OCI-M1 (cell line): ENCODE results near the gene C1orf159.

Experiments
- DNase-seq: peaks from one replicate; lab custom pipeline; 2025; lab: John Stamatoyannopoulos, UW

Gene C1orf159

DNA sequence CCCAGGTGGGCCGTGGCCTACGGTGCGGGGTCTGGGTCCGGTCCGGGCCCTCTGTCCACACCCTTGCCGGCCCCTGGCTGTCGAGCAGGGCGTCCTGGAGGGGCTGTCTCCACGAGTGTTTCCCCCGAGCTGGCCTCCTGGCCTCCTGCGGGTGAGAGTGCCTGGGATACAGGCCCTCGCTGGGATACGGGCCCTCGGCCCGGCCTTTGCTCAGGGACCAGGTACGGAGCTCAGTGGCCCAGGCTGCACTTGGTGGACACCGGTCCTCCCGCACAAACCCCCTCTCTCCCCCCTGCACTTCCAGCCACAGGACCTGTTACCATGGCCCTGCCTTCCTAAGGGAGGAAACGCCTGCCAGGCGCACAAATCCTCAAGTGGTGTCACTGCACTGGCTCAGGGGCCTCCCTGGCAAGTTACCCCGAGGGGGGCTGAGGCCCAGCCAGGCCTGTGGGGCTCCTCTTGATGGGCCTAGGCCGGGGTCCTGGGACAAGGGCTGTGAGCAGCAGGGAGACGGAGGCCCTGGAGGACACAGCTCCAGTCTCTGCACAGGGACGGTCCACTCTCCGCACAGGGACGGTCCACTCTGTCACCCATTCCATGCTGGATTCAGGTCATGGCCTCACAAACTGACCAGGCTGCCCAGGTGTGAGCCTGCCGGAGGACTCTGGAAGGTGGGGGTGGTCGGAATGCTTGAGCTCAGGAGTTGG lies 23.6 kb downstream of the C1orf159 start:
- DNase-seq, result no peak

- no peak for DNase-seq
Observed at GRCh38 chr1:1091344-1092148, 24.3 kb downstream of the C1orf159 start.

GRCh38 chr1:1090424-1091343 lies 25.2 kb downstream of the C1orf159 start:
- DNase-seq, result no peak

DNA sequence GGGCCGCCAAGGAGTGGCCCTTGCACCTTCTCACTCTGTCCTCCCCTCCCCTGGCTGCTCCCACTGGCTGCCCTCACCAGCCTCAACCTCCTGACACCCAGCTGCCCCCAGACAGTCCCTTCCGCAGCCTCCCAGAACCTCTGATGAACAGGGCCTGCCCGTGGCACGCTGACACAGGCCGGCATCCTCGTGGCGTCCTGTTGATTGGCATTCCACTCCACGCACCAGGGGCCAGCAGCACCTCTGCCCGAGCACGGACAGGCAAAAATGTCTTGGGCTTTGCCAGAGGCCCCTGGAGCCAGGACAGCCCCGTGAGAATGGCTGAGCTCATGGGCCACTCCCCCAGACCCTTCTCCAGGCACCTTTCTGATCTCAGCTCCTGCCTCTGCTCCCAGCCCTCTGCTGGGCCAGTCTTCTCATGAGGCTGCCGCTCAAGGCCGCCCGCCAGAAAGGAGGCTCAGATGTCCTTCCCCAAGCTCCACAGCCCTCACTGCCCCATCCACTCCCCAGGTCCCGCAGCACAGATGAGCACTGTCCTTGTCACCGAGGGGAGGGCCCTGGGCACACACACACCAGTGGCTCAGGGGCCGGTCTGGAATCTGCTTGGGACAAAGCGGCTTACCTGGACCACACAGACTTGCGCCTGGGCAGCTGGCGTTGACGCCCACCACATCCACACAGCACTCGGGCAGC lies 26.0 kb downstream of the C1orf159 start:
- DNase-seq, result no peak

- no peak for DNase-seq
Observed at GRCh38 chr1:1088801-1089680, 26.8 kb downstream of the C1orf159 start.

DNA sequence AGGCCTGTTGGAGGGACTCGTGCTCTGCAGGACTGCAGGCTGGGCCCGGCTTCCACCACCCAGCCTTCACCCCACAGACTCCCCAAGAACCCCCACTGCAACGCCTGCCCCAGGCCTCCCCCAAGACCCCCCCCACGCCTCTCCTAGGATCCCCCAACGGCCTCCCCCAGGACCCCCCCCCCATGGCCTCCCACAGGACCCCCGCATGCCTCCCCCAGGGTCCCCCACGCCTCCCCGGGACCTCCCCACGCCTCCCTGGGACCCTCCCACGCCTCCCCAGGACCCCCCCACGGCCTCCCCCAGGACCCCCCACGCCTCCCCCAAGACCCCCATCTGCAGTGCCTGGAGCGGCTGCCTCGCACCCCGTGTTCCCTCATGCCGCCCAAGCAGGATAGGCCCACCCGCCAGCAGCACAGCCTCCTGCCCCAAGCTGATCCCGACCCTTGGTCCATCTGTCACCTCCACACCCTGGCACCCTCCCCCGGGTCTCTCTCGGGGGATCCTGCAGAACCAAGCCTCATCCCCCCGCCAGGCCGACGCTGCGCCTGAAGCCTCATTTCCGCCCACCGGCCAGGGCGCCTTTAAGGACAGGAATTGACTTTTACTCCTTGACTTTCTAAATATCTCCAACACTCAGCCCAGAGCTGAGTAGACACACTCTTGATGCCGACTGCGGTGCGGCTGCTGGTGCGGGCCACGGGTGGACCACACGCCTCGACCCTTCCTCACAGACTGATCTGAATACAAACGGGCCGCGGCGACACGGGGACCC lies 27.7 kb downstream of the C1orf159 start:
- no peak for DNase-seq

- DNase-seq, result no peak
Observed at GRCh38 chr1:1087351-1088028, 28.4 kb downstream of the C1orf159 start.

- no peak for DNase-seq
Observed at GRCh38 chr1:1086911-1087341, 29.0 kb downstream of the C1orf159 start.

DNA sequence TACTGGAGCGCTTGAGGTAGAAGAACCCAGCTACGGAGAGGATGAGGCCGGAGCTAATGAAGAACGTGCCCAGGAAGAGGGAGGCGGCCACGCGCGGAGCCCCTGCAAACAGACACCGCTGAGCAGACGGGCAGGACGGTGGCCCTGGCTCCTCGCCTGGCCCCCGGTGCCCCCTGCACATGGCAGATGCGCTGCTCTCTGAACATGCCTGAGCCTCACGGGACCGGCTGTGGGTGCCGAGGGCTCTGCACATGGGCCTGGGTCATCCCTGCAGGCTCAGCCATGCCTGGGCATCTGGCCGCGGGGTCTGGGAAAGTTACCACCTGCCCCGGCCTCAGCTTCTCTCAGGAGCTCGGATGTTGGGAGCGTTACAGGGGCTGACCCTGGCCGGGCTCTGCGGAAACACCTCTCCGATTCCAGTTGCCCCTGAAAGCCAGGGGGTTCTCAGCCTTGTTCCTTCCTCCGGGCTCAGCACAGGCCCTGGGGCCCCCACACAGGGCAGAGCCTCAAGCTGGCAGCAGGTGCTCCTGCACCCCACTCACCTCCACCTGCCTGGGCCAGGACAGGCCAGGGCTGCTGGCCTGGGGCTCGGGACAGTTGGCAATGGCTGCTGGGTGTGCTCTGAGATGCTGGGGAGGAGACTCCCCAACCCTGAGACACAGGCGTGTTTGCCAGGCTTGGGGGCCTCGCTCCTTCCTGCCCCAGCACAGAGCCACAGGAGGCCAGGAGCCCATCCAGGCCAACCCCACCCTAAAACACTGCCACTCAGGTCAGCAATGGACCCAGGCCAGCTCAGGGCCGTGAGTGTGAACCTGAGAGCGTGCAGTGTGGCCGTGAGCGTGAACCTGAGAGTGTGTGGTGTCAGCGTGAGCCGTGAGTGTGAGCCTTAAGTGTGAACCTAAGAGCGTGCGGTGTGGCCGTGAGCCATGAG lies 29.7 kb downstream of the C1orf159 start:
- no peak for DNase-seq

GRCh38 chr1:1085171-1085841 lies 30.6 kb downstream of the C1orf159 start:
- no peak for DNase-seq

GRCh38 chr1:1084372-1085170 lies 31.3 kb downstream of the C1orf159 start:
- DNase-seq, result no peak

DNA sequence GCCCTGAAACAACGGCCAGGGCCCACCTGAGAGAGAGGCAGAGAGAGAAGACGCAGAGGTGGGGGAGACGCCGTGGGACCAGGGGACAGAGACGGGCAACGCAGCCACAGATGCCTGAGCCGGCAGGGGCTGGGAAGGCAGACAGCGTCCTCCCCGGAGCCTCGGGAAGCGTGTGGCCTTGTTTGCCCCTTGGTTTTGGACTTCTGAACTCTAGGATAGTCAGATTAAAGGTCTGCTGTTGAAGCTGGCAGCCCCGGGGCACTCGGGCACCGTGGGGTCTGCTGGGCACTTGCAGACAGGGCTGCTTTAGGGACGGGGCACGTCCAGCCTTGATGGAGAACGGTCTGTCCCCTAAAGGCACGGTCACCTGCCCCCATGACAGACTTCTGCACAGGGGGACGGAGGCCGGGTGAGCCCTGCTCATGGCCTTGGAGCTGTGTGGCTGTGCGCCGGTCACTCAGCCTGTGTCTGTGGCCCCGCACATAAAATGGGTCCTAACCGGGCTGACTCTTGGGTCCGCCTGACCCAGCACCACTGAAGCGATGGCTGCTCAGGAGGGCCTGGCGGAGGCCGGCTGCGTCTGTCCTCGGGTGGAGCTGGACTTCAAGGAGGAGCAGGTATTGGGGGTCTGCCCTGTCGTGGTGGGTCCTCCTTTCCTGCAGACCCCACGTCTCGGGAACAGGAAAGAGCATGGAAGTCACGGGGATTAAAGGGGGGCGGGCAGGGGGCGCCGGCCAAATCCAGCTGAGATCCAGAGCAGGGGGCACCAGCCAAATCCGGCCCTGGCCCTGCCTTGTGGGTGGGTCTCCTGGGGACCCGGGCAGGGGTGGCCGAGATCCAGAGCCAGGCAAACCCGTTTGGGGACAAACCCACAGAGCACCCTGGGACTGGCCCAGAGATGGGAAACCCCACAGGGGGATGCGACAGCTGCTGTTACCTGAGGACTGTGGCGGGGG lies 32.2 kb downstream of the C1orf159 start:
- no peak for DNase-seq

DNA sequence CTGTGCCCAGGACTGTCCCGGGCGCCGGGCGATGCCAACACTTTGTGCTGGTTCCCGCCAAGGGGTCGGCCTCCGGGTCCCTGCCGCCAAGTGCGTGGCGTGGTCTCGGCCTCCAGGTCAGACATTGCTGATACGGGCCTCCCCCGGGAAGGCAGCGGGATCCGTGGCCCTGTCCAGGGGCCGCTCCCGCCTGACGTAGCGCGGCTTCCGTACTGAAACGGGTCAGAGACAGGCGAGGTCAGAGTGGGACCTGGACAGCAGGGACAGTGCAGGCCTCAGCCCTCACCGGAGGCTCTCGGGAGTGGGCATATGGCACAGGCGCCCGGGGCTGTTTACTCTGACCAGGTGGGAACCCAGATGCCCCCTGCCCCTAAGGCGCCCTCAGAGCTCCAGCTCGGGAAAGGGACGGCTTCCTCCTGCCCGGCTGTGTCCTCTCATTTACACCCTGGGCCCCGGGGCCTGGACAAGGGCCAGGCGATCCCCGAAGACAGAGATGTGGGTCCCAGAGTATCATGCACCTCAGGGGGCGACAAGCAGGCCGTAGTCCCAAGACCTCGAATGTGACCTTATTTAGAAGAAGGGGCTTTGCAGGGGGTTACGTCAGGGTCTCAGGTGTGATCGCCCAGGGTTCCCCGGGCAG lies 33.0 kb downstream of the C1orf159 start:
- no peak for DNase-seq

DNA sequence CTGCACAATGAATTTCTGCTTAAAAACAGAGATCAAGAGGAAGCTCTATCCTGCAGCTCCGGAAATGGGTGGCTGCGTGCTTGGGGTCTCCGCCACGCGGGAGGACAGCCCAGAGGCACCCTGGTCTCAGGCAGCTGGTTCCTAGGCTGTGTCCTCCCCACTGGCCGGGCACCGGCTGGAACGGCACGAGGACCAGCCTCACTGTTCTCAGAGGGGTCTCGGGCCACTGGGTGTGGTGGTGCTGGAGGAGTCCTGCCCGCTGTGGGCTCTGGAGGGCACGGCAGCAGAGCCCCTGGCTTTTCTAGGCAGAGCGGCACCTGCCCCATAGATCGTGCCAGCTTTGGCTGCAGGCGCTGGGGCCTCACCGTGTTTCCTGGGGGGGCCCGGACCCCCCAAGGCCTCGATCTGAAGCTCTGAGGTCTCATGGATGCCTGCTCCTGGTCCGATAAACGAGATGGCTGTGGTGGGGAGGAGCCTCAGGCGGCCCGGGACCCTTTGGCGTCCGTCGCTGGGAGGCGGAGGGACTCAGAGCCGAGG lies 33.6 kb downstream of the C1orf159 start:
- no peak for DNase-seq
